HG03135 (cell line): ENCODE data around the gene FGF5.
"Not testable (repeated sequence)": the region's sequence is repeated elsewhere in the genome, so short reads cannot be mapped to it uniquely, and the experiment has no call there.

Experiments
- ATAC-seq: cut with Tn5 transposase; IDR thresholded peaks from one replicate; pipeline ENCODE4 v1.9.1; 2021; ENCODE audit warnings: mild to moderate bottlenecking, moderate library complexity; ENCODE audit not compliant: unreplicated experiment

Gene FGF5

DNA sequence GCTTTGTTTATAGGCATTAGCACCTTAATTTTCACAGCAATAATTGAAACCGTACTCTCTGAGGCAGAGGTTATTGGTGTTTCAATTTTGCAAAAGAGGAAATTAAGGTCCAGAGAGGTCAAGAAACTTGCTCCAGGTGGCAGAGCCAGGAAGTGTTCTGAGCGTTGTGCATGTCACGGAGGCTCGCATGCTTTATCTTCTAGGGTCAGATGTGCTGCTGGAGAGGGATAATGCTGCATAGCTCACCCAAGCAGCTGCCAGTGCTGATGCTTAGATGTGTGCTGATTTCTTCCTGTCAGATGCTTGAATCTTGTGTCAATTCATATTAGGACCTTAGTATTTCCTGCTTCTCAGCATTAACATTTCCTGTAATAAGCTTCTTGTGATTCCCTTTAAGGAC, 13.0 kb upstream of the FGF5 start:
- ATAC-seq, result no peak

DNA sequence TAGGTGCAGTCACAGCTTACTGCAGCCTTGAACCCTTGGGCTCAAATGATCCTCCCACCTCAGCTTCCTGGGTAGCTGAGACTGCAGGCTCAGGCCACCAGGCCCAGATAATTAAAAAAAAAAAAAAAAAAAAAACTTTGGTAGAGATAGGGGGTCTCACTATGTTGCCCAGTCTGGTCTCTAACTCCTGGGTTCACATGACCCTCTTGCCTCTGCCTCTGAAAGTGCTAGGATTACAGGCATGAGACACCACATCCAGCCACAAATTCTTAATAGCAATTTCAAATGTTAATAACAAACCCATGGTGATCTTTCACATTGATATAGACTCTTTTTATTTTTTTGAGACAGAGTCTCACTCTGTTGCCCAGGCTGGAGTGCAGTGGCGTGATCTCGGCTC, 12.3 kb upstream of the FGF5 start:
- ATAC-seq, result no peak

- no peak for ATAC-seq
Measured at GRCh38 chr4:80255329-80256095, 11.0 kb upstream of the FGF5 start.

DNA sequence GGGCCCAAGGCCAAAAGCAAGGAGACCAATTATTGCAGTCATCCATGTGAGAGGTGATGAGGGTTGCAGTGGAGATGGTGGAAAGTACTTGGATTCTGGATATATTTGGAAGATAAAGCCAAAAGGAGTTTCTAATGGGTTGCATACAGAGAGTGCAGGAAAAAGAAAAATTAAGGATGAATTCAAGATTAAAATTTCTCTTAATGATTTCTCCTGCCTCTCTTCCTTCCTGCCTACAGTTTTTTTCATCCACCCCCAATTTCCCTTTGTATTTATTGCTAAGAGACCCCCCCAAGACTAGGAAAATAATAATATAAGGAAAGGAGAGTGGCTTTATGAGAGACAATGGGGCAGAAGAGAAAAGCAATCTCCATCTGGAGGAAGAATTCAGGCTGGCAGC, 8.6 kb upstream of the FGF5 start:
- ATAC-seq, result no peak

DNA sequence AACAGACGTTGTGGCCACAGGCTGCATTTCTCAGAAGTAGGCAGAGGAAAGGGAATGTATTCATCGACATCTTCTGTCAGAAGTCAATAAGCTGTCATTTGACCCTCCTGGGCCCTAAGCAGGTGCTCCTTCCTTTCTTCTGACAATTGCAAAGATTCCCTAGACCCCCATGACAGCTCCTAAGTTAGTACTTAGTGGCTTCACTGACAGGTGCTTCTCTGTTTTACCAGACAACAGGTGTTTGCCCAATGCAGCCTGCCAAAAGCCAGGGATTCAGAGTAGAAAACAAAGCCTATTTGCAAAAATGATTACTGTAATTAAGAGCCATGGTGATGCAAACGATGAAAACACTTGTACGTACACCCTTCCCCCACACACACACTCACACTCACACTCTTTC, 7.5 kb upstream of the FGF5 start:
- ATAC-seq, result no peak

- no peak for ATAC-seq
Measured at GRCh38 chr4:80259817-80260216, 6.6 kb upstream of the FGF5 start.

- no peak for ATAC-seq
Measured at GRCh38 chr4:80261989-80262600, 4.4 kb upstream of the FGF5 start.

DNA sequence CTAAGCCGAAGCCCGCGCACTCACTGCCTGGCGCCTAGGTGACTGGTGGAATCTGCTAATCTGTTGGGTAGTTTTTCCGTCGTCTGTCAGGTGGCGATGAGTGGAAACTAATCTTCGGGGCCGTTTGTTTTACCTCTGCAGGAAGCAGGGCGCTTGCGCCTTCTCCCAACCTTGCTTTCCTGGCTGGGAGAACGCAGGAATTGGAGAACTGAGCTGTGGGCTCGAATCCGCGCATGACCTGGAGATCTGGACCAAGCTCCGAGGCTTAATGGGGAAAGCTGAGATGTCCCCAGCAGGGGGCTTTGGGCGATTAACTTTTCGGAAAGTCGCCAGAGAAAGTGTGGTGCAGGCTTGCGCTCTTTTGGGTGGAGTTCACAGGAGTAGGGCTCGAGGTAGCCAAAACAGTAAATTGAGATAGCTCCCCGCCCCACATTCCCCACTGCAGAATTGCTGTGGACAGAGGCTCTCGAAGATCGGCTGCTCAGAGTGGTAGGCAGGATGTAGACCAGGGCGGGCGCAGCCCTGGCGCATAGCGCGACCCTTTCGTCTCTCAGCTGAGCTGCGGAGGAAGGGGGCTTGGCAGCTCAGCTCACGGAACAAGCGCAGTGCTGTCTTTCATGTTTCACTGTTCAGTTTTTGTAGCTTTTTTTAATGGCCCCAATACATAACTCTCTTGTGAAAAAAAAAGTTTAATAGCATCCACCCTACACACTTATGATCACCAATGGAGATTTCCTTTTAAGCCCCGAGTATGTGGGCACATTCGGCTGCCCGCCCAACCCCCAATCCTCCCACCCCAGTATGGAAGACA, 2.7 kb upstream of the FGF5 start:
- no peak for ATAC-seq

GRCh38 chr4:80264352-80264647, 2.2 kb upstream of the FGF5 start:
- ATAC-seq, result no peak

- ATAC-seq, result no peak
Measured at GRCh38 chr4:80264825-80265224, 1.6 kb upstream of the FGF5 start.

- ATAC-seq, result no peak
Measured at GRCh38 chr4:80265571-80266252, 752 bp upstream of the FGF5 start.

GRCh38 chr4:80266902-80267380, 477 bp downstream of the FGF5 start:
- no peak for ATAC-seq

- ATAC-seq, result no peak
Measured at GRCh38 chr4:80268081-80268823, 1.8 kb downstream of the FGF5 start.

GRCh38 chr4:80268936-80269335, 2.5 kb downstream of the FGF5 start:
- ATAC-seq, result no peak

DNA sequence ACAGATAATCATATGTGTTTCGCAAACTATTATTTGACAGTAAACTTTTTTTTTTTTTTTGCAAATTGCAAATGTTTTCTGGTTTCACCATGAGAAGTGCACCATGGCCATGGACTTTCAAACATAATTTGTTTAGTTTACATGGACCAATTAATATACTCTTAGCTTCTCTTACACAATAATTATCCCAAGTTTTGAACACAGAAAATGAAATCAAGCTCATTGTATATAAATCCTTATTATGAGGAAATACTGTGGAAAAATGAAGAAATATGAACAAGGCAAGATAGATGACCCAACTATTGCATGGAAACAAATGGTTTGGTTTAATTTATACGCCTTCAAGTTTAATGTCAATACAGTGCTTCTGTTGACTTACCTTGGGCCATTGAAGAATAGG, 3.9 kb downstream of the FGF5 start:
- no peak for ATAC-seq

GRCh38 chr4:80270868-80271267, 4.4 kb downstream of the FGF5 start:
- ATAC-seq, result no peak

DNA sequence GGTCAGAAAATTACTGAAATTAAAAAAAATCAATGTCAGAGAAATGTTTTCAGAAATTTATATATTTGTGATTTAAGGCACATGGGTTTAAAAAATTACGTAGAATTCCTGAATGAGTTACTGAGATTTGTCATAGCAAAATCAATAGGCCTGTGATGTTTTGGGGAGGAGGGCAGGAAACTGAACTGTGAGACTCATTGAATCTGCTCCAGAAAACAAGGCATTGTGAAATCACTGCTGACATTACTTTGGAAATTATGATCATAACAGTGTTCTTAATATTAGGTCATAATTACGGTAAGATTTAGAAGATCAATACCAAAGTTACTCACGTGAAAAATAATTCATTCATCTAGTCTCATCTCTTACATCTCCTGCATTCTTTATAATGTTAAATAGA, 5.3 kb downstream of the FGF5 start:
- ATAC-seq, result no peak

DNA sequence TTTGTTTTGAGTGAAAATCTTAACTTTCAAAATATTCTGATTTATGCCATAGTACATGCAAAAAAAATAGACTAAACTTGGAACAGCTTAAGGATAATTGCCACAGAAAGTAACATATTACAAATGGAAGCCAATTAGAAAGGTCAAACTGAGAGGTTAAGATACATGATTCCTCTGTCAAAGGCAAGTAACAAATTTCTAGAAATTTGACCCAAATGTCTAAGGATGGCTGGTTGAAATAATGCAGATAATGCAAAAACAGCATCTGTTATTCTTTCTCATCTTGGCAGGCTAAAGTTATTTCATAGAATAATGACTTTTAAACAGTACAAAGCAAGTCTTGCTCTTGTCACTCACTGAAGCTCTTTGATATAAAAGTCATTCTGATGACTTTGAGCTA, 10.5 kb downstream of the FGF5 start:
- ATAC-seq, result no peak

DNA sequence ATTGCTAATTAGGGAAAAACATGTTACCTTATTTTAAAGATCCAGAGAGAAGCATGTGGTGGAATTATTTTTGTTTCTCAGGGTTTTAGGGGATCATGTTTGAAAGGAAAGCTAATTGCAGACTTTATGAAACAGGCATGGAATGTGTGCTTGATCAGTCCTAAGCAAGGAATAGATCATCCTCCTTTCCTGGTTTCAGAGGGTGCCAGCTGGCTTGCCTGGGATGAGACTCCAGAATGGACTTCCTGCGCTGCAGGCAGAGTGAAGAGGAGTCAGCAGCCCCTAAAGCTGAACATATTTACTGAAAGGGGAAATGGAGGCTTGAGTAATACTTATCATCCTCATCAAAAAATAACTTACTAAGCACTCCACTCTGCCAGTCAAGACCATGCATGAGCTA, 13.3 kb downstream of the FGF5 start:
- ATAC-seq, result no peak

- no peak for ATAC-seq
Measured at GRCh38 chr4:80286451-80286850, 20.0 kb downstream of the FGF5 start.

GRCh38 chr4:80290665-80291064, 24.2 kb downstream of the FGF5 start:
- ATAC-seq, result not testable (repeated sequence)
